ENCODE results near the gene CNTNAP2. TPM values are rescaled to one million over a fixed set of nuclear protein-coding genes. Genes with fewer than 3 reads are reported as not detected.

Gene CNTNAP2
- total and polyA plus RNA-seq, 2 of the 8 experiments (the other 6 are each of a cell fraction or from before 2014, with no cell fraction given) = 27.9 to 71.0 TPM

DNA sequence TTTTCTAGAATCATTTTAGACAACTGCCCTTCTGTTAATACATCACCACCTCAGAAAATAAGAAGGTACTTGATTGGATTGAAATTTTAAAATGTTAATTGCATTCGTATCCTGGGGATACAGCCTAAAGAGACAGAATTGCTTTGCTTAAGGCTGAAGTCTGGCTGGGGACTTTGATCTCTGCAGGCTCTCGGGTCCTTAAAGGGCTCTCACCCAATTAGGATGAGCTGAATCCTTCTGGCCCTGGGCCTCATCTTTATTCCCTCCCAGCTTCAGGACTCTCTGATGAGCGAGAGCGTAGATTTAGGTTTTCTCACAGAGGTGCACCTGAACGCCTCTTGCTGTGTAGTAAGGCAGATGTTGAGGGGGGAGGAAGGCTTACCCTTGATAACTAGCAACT, 1998.7 kb downstream of the CNTNAP2 start:
- H3K4ac ChIP-seq (replicated peaks; ENCODE audit: insufficient read length, low read depth, low read length) = no peak overlapping the region
- no peak overlapping the region for H3K4me3 ChIP-seq (ENCODE audit: extremely low read depth in 1 of 4, insufficient read depth in 2 of 4, low read depth in 3 of 4, low read length in 4 of 4)
- no peak overlapping the region for H3K18ac ChIP-seq (ENCODE audit: extremely low read depth, low read length)
- no peak overlapping the region for H2BK12ac ChIP-seq (ENCODE audit: low read depth, low read length)
- ChIA-PET CTCF (ENCODE audit: partially characterized antibody) (interaction anchor here (1.2 to 1.4 kb wide), 3 partner anchors 8 to 27 kb away, joined by 4 read pairs; no protein-coding TSS in a partner anchor), POLR2A (ENCODE audit: partially characterized antibody) (no interaction called here)
- DNase-seq (ENCODE audit: low read depth in 1 of 2, low spot score in 2 of 2) (no peak), FAIRE-seq (no peak)
- no peaks in the 10 kb centered on the region for H3K79me1 ChIP-seq (ENCODE audit: low read depth, low read length)
- peaks cover 0 to 5% (median 0%) of the 10 kb centered on the region in 4 experiments; a peak in 3 of 7 replicates for H3K4me1 ChIP-seq (replicated peaks in 1 of 4; ENCODE audit: control insufficient read depth in 3 of 4, insufficient read depth in 4 of 4, low read length in 3 of 4)
- no peaks in the 10 kb centered on the region for H3K27me3 ChIP-seq (replicated peaks in 1 of 4; ENCODE audit: control insufficient read depth in 3 of 4, extremely low read depth in 1 of 4, insufficient read depth in 3 of 4, low read length in 3 of 4)
- H2BK15ac ChIP-seq (ENCODE audit: low read length) = no peak overlapping the region
- H2AFZ ChIP-seq (ENCODE audit: low read length) = no peak overlapping the region
- no peaks in the 10 kb centered on the region for H3K23me2 ChIP-seq (ENCODE audit: low read depth, low read length)
- no peak overlapping the region for H2AK5ac ChIP-seq (ENCODE audit: low read depth, low read length)
- H4K5ac ChIP-seq (ENCODE audit: insufficient read length, low read depth, low read length) = no peak overlapping the region
- 69% methylated on average over 5 of the region's 5 CpGs; no CpG with 5 or more reads in 1 of the 2 experiments for WGBS, 2 experiments (ENCODE audit: extremely low coverage in 1 of 2, insufficient coverage in 1 of 2, insufficient read length in 1 of 2, insufficient replicate concordance in 2 of 2, low coverage in 1 of 2, low lambda C conversion rate in 2 of 2, missing lambda C conversion rate in 1 of 2)
- no peak overlapping the region for H2BK20ac ChIP-seq (ENCODE audit: low read length)
- no peak overlapping the region for H3K27ac ChIP-seq (ENCODE audit: low read depth, low read length)
- H2BK120ac ChIP-seq (replicated peaks; ENCODE audit: low read depth, low read length) = no peak overlapping the region
- H2BK5ac ChIP-seq (ENCODE audit: low read depth, low read length) = no peak overlapping the region
- no peak overlapping the region for H4K91ac ChIP-seq (replicated peaks; ENCODE audit: insufficient read length, low read length)
- no peaks in the 10 kb centered on the region for H3K79me2 ChIP-seq (ENCODE audit: control insufficient read depth in 1 of 2, insufficient read depth in 2 of 2, low read length in 2 of 2)
- H3K14ac ChIP-seq (ENCODE audit: insufficient read length) = no peak overlapping the region
- no peak overlapping the region for H3K4me2 ChIP-seq (ENCODE audit: insufficient read depth in 1 of 2, low read depth in 2 of 2, low read length in 2 of 2)
- H4K20me1 ChIP-seq (replicated peaks in 1 of 2; ENCODE audit: control insufficient read depth in 1 of 2, insufficient read depth in 2 of 2, low read length in 2 of 2) = no peaks in the 10 kb centered on the region
- no peak overlapping the region for H3K9ac ChIP-seq (replicated peaks in 1 of 4; ENCODE audit: extremely low read depth in 1 of 4, low read depth in 3 of 4, low read length in 3 of 4)
- no peak overlapping the region for H4K8ac ChIP-seq (ENCODE audit: extremely low read depth, insufficient read depth, low read length)
- no peak overlapping the region for H3K23ac ChIP-seq (ENCODE audit: insufficient read length)
- no peaks in the 10 kb centered on the region for H3K9me3 ChIP-seq (ENCODE audit: insufficient read depth in 2 of 2, low read depth in 1 of 2, low read length in 1 of 2)
- H3K56ac ChIP-seq (replicated peaks; ENCODE audit: insufficient read length, low read depth, low read length) = no peak overlapping the region
- H3K36me3 ChIP-seq (ENCODE audit: control insufficient read depth in 2 of 4, insufficient read depth in 4 of 4, low read length in 3 of 4) = no peaks in the 10 kb centered on the region
- no peak for TF ChIP-seq CTBP2 (IDR thresholded peaks at IDR 0.05; ENCODE audit: borderline replicate concordance, insufficient read depth, insufficient read length, low read length)
- no peak for TF ChIP-seq JUND (IDR thresholded peaks at IDR 0.05; ENCODE audit: low read length)
- no peak for TF ChIP-seq SUZ12 (IDR thresholded peaks at IDR 0.05; ENCODE audit: low read length)
- TF ChIP-seq KDM1A (IDR thresholded peaks at IDR 0.05; ENCODE audit: borderline replicate concordance, low read length) = no peak
- no peak for TF ChIP-seq CEBPB (IDR thresholded peaks at IDR 0.05; ENCODE audit: low read depth, low read length)
- TF ChIP-seq, protein P1, sequence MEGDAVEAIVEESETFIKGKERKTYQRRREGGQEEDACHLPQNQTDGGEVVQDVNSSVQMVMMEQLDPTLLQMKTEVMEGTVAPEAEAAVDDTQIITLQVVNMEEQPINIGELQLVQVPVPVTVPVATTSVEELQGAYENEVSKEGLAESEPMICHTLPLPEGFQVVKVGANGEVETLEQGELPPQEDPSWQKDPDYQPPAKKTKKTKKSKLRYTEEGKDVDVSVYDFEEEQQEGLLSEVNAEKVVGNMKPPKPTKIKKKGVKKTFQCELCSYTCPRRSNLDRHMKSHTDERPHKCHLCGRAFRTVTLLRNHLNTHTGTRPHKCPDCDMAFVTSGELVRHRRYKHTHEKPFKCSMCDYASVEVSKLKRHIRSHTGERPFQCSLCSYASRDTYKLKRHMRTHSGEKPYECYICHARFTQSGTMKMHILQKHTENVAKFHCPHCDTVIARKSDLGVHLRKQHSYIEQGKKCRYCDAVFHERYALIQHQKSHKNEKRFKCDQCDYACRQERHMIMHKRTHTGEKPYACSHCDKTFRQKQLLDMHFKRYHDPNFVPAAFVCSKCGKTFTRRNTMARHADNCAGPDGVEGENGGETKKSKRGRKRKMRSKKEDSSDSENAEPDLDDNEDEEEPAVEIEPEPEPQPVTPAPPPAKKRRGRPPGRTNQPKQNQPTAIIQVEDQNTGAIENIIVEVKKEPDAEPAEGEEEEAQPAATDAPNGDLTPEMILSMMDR (IDR thresholded peaks at IDR 0.05; ENCODE audit: control extremely low read depth in 1 of 3, insufficient read depth in 1 of 3, low read depth in 1 of 3, low read length in 3 of 3) = no peak
- TF ChIP-seq GTF2F1 (IDR thresholded peaks at IDR 0.05; ENCODE audit: borderline replicate concordance, low read depth, low read length) = no peak
- no peak for TF ChIP-seq TEAD4 (IDR thresholded peaks at IDR 0.05; ENCODE audit: low read depth, low read length)
- TF ChIP-seq BACH1 (IDR thresholded peaks at IDR 0.05; ENCODE audit: low read length) = no peak
- no peak for TF ChIP-seq KDM4A (IDR thresholded peaks at IDR 0.05; ENCODE audit: low read depth, low read length, severe bottlenecking)
